ENCODE data around the gene ASS1. TPM values are rescaled to one million over a fixed set of nuclear protein-coding genes. Genes with fewer than 3 reads are reported as not detected.

ASS1 gene
- total RNA-seq, 1 donor from 2014 or later: 1.6 TPM

DNA sequence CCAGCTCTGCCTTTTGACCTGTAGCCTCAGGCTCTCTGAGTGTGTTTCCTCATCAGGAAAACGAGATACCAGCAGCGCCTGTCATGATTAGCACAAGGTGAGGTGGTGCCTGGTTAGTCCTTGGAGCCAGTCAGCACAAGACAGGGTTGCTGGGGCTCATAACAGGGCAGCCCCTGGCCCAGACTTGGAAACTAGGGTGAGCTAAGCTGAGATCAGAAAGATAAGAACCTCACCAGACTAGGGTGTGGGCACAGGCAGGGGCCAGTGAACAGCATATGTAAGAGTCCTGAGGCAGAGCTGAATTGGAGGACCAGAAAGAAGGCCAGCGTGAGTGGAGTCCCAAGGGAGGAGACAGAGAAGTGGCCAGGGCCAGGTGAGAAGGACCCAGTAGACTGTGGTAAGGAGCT is 91.9 kb downstream of the ASS1 start:
- no peak for ATAC-seq (ENCODE audit: low read depth)
- TF ChIP-seq, protein P1, sequence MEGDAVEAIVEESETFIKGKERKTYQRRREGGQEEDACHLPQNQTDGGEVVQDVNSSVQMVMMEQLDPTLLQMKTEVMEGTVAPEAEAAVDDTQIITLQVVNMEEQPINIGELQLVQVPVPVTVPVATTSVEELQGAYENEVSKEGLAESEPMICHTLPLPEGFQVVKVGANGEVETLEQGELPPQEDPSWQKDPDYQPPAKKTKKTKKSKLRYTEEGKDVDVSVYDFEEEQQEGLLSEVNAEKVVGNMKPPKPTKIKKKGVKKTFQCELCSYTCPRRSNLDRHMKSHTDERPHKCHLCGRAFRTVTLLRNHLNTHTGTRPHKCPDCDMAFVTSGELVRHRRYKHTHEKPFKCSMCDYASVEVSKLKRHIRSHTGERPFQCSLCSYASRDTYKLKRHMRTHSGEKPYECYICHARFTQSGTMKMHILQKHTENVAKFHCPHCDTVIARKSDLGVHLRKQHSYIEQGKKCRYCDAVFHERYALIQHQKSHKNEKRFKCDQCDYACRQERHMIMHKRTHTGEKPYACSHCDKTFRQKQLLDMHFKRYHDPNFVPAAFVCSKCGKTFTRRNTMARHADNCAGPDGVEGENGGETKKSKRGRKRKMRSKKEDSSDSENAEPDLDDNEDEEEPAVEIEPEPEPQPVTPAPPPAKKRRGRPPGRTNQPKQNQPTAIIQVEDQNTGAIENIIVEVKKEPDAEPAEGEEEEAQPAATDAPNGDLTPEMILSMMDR (IDR thresholded peaks at IDR 0.05): no peak
- peaks cover 2% of the 10 kb centered on the region for H3K4me1 Mint-ChIP-seq
- H3K27ac Mint-ChIP-seq: no peak overlapping the region
- no peak overlapping the region for H3K4me3 Mint-ChIP-seq
- ChIA-PET CTCF (interaction anchor here (0.7 kb wide), 1 partner anchor 65 kb away, joined by 3 read pairs; no protein-coding TSS in a partner anchor), POLR2A (no interaction called here)
- no peak for DNase-seq
- H3K27me3 Mint-ChIP-seq: peaks cover 63% of the 10 kb centered on the region
- H3K36me3 Mint-ChIP-seq (ENCODE audit: low read depth): no peaks in the 10 kb centered on the region
- intact Hi-C loops (cut with micrococcal nuclease): no loop called here
- no peaks in the 10 kb centered on the region for H3K9me3 Mint-ChIP-seq

DNA sequence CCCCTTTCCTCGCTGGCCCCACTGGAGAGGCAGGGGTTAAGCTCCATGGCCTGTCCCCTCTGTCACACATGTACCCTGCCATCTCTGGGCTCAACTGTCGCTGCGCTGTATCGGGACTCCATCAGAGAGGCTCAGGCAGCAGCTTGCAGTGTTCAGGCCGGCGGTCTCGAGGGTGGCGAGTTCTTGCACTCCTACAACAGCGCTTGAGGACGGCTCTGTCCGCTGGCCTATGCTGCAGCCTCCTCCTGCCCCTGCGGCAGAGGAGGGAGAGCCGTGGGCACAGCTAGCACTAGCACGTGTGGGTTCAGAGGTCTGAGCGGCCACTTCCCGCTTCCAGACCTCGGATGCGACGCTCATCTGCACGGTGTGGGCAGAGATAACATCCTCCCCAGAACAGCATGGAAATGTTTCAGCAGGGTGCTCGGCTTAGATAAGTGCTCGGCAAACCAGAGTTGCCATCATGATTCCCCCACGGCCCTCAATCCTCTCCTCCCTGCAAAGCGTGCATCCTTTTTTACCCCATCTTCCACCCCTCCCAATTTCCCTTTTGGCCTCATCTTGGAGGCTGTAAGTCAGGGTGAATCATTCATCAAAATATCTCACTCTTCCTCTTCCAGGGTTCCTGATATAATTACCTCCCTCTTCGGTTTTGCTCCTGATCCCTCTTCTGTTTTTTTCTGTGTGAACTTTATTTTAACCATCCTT is 92.7 kb downstream of the ASS1 start:
- Mint-ChIP-seq H3K27ac (no peak overlapping the region), H3K36me3 (ENCODE audit: low read depth) (no peaks in the 10 kb centered on the region), H3K9me3 (no peaks in the 10 kb centered on the region), H3K4me1 (peaks cover 2% of the 10 kb centered on the region), H3K4me3 (no peak overlapping the region), H3K27me3 (peaks cover 64% of the 10 kb centered on the region)
- TF ChIP-seq, protein P1 (IDR thresholded peaks at IDR 0.05): no peak
- intact Hi-C loops (cut with micrococcal nuclease): no loop called here
- ATAC-seq (ENCODE audit: low read depth) (no peak), DNase-seq (no peak)
- ChIA-PET CTCF (no interaction called here), POLR2A (no interaction called here)

DNA sequence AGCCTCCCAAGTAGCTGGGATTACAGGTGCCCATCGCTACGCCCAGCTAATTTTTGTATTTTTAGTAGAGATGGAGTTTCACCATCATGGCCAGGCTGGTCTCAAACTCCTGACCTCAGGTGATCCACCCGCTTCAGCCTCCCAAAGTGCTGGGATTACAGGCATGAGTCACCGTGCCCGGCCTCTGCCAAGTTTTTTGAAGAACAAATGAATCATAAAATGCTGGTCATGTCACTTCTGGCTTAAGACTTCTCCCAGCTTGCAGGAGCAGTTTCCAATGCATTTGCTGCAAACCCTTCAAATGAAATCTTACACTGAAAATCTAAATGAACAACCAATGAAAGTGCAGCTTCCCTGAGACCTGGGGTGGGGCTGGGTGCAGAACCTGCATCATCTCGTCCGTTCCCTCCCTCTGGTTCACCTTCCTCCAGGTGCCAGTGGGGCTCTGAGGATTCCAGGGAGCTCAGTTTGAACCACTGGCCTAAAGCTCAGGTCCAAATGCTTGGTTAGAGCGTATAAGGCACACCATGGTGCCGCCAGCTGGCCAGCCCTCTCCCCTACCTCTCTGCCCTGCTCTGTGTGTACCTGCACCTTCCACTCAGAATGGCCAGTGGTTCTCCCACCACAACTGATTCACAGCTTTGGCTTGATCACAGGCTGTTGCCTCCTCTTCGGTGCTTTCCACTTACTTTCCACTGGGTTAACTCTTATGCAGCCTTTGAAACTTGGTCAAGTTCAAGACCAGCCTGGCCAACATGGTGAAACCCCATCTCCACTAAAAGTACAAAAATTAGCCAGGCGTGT is 94.9 kb downstream of the ASS1 start:
- ChIA-PET CTCF (no interaction called here), POLR2A (no interaction called here)
- TF ChIP-seq, protein P1 (IDR thresholded peaks at IDR 0.05): no peak
- Mint-ChIP-seq H3K4me3 (no peak overlapping the region), H3K27ac (no peak overlapping the region), H3K27me3 (peaks cover 63% of the 10 kb centered on the region), H3K9me3 (no peaks in the 10 kb centered on the region), H3K4me1 (peaks cover 2% of the 10 kb centered on the region), H3K36me3 (ENCODE audit: low read depth) (no peaks in the 10 kb centered on the region)
- intact Hi-C loops (cut with micrococcal nuclease): no loop called here
- DNase-seq (no peak), ATAC-seq (ENCODE audit: low read depth) (no peak)

DNA sequence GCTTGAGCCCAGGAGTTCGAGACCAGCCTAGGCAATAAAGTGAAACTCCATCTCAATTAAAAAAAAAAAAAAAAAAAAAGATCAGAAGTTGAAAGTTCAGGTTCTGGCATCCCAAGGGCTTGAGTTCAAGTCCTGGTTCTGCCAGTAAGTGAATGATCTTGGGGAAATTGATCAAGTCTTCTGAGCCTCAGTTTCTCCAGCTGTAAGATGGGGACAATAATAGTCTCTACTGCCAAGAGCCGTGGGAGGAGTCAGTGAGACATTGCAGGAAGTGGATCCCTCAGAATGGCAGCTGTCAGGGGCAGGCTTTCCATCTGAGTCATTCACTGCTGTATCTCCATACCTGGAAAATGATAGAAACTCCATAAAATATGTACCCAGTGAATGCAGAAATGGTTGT is 96.8 kb downstream of the ASS1 start:
- Mint-ChIP-seq H3K9me3 (no peaks in the 10 kb centered on the region), H3K27me3 (peaks cover 53% of the 10 kb centered on the region), H3K36me3 (ENCODE audit: low read depth) (no peaks in the 10 kb centered on the region), H3K4me1 (peaks cover 2% of the 10 kb centered on the region), H3K4me3 (no peak overlapping the region), H3K27ac (no peak overlapping the region)
- DNase-seq (no peak), ATAC-seq (ENCODE audit: low read depth) (no peak)
- TF ChIP-seq, protein P1 (IDR thresholded peaks at IDR 0.05): no peak
- CTCF ChIA-PET: no interaction called here
- intact Hi-C loops (cut with micrococcal nuclease): no loop called here
- POLR2A ChIA-PET: no interaction called here

DNA sequence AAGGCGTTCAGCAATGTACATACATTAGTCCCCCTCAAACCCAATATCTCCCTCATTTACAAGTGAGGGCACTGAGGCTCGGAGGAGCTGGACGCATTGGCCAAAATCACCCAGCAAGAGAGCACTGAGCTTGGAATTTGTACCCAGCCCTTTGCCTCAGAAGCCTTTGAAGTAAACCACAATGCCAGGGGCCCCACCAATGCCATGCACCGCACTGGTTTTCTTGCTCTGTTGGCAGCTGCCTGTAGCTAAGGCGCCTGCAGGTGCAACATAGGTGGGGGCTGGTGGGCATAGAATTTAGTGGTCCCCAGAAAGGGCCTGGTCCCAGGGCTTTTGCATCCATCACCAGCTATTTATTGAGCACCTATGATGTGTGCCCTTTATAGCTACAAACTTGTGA is 97.3 kb downstream of the ASS1 start:
- POLR2A ChIA-PET: no interaction called here

More for the DNA sequence above, 97.3 kb downstream of the ASS1 start:
- Mint-ChIP-seq H3K27me3 (peaks cover 49% of the 10 kb centered on the region), H3K36me3 (ENCODE audit: low read depth) (no peaks in the 10 kb centered on the region), H3K4me1 (peaks cover 2% of the 10 kb centered on the region), H3K27ac (no peak overlapping the region), H3K4me3 (no peak overlapping the region), H3K9me3 (no peaks in the 10 kb centered on the region)
- CTCF ChIA-PET: no interaction called here
- ATAC-seq (ENCODE audit: low read depth) (no peak), DNase-seq (no peak)
- intact Hi-C loops (cut with micrococcal nuclease): no loop called here
- TF ChIP-seq, protein P1 (IDR thresholded peaks at IDR 0.05): no peak
